ENCODE measurements around the gene ARL13B.
"Not testable (repeated sequence)": the region's sequence is repeated elsewhere in the genome, so short reads cannot be mapped to it uniquely, and the experiment has no call there.

Gene ARL13B

GRCh38 chr3:94064243-94064860, 84.4 kb downstream of the ARL13B start:
- DNase-seq: no peak

GRCh38 chr3:94065122-94065521, 85.2 kb downstream of the ARL13B start:
- DNase-seq: no peak

GRCh38 chr3:94065819-94066480, 86.0 kb downstream of the ARL13B start:
- no peak for DNase-seq

- no peak for DNase-seq
Observed at GRCh38 chr3:94066506-94067500, 86.8 kb downstream of the ARL13B start.

- DNase-seq: peak; percentile 56
Observed at GRCh38 chr3:94069194-94069813, 89.3 kb downstream of the ARL13B start.

GRCh38 chr3:94070341-94070911, 90.5 kb downstream of the ARL13B start:
- DNase-seq: no peak

GRCh38 chr3:94071713-94072284, 91.8 kb downstream of the ARL13B start:
- no peak for DNase-seq

GRCh38 chr3:94076055-94076454, 96.1 kb downstream of the ARL13B start:
- no peak for DNase-seq

GRCh38 chr3:94080552-94080951, 100.6 kb downstream of the ARL13B start:
- not testable (repeated sequence) for DNase-seq

GRCh38 chr3:94081884-94082283, 101.9 kb downstream of the ARL13B start:
- DNase-seq: no peak

- peak; percentile 91 for DNase-seq
Observed at GRCh38 chr3:94082391-94082937, 102.5 kb downstream of the ARL13B start.

- no peak for DNase-seq
Observed at GRCh38 chr3:94083261-94083660, 103.3 kb downstream of the ARL13B start.

GRCh38 chr3:94089126-94089525, 109.2 kb downstream of the ARL13B start:
- DNase-seq: no peak

GRCh38 chr3:94092086-94092485, 112.1 kb downstream of the ARL13B start:
- no peak for DNase-seq

GRCh38 chr3:94093151-94093550, 113.2 kb downstream of the ARL13B start:
- no peak for DNase-seq

- DNase-seq: no peak
Observed at GRCh38 chr3:94095111-94095510, 115.2 kb downstream of the ARL13B start.

GRCh38 chr3:94098452-94098851, 118.5 kb downstream of the ARL13B start:
- DNase-seq: no peak

GRCh38 chr3:94099311-94099710, 119.4 kb downstream of the ARL13B start:
- no peak for DNase-seq

- DNase-seq: no peak
Observed at GRCh38 chr3:94101860-94102259, 121.9 kb downstream of the ARL13B start.
